IPS-NIHi7 (cell line): ENCODE data around the gene ULK4.

Experiments used
- DNase-seq: peaks from one replicate; pipeline ENCODE4 v3.0.0; 2012; ENCODE audit warnings: mixed read lengths; ENCODE audit errors: extremely low spot score

The ULK4 gene

GRCh38 chr3:41198526-41198925 is 763.4 kb downstream of the ULK4 start:
- no peak for DNase-seq

- DNase-seq = no peak
Observed at GRCh38 chr3:41198046-41198445, 763.9 kb downstream of the ULK4 start.
